HG02885 (cell line): ENCODE results near the gene CCL22.
A peak's percentile ranks its signal among the peaks of the same experiment; 100 is the strongest.
"Not testable (repeated sequence)": the region's sequence is repeated elsewhere in the genome, so short reads cannot be mapped to it uniquely, and the experiment has no call there.

Experiments used
- ATAC-seq: cut with Tn5 transposase; IDR thresholded peaks from one replicate; pipeline ENCODE4 v1.9.1; 2021; ENCODE audit warnings: mild to moderate bottlenecking; ENCODE audit not compliant: unreplicated experiment, poor library complexity

Gene CCL22, protein sequence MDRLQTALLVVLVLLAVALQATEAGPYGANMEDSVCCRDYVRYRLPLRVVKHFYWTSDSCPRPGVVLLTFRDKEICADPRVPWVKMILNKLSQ

GRCh38 chr16:57358527-57359095 lies at the start of gene CCL22:
Gene CCL22, plus strand, starts transcription at chr16:57358783. Its CDS starts 34 bp downstream, at chr16:57358817.
- ATAC-seq: peak; percentile 52

- no peak for ATAC-seq
Observed at GRCh38 chr16:57310801-57311200, 47.8 kb upstream of the CCL22 start.

GRCh38 chr16:57313509-57313908 lies 45.1 kb upstream of the CCL22 start:
- ATAC-seq: no peak

GRCh38 chr16:57314161-57314785 lies 44.3 kb upstream of the CCL22 start:
- ATAC-seq: no peak

- no peak for ATAC-seq
Observed at GRCh38 chr16:57315416-57315815, 43.2 kb upstream of the CCL22 start.

GRCh38 chr16:57316390-57317017 lies 42.1 kb upstream of the CCL22 start:
- no peak for ATAC-seq

- ATAC-seq: no peak
Observed at GRCh38 chr16:57318240-57318970, 40.2 kb upstream of the CCL22 start.

- ATAC-seq: no peak
Observed at GRCh38 chr16:57319646-57320045, 38.9 kb upstream of the CCL22 start.

- no peak for ATAC-seq
Observed at GRCh38 chr16:57324749-57325148, 33.8 kb upstream of the CCL22 start.

DNA sequence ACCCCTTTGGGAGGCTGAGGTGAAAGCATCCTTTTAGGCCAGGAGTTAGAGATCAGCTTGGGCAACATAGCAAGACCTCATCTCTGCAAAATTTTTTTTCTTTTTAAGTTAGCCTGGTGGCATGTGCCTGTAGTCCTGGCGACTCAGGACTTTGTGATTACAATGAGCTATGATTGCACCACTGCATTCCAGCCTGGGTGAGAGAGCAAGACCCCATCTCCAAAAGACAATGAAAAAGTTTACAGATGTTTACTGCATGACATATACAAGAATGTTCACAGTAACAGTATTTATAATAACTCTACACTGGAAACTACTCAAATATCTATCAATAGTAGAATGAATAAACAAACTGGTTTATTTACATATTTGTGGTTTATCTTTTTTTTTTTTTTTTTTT lies 33.1 kb upstream of the CCL22 start:
- ATAC-seq: no peak

DNA sequence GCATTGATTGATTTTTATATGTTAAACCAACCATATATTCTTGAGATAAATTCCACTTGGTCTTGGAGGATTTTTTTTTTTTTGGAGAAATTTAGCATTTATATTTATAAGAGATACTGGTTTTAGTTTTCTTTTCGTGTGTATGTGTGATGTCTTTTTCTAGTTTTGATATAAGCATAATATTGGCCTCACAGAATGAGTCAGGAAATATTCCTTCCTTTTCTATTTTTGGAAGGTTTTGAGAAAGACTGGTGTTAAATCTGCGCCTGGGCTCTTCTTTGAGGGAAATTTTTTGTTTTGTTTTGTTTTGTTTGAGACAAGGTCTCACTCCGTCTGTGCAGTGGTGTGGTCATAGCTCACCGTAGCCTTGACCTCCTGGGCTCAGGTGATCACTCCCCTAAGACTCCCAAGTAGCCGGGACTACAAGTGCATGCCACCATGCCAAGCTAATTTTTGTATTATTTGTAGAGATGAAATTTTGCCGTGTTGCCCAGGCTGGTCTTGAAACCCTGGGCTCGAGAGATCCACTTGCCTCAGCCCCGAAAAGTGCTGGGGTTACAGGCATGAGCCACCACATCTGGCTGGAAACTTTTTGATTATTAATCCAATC lies 28.8 kb upstream of the CCL22 start:
- no peak for ATAC-seq

GRCh38 chr16:57331355-57331754 lies 27.2 kb upstream of the CCL22 start:
- ATAC-seq: no peak

DNA sequence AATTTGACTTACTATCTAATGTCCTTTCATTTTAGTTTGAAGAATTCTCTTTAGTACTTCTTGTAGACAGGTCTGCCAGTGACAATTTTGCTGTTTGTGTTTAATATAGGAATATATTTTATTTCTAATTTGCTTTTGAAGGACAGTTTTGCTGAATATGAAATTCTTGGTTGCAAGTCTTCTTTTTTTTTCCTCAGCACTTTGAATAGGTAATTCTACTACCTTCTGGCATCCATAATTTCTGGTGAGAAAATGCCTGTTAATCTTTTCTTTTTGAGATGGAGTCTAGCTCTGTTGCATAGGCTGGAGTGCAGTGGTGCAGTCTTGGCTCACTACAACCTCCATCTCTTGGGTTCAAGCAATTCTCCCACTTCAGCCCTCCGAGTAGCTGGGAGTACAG lies 25.2 kb upstream of the CCL22 start:
- ATAC-seq: no peak

- ATAC-seq: no peak
Observed at GRCh38 chr16:57335366-57335765, 23.2 kb upstream of the CCL22 start.

DNA sequence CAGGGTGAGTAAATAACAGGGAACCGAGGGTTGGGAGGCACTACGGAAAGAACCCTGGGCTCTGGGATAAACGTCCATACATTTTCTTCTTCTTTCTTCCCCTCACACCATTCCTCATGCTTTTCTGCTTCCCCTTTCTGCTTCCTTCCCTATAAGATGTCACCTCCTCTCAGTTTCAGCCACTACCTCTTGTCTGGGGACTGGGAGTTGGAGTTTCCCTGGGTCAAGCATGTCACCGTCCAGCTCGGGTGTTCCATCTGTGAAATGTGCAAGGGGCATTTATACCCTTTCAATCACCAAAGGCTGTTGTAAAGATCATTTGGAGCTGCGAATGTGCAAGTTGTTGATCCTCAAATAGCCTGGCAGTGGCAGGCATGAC lies 17.5 kb upstream of the CCL22 start:
- no peak for ATAC-seq

DNA sequence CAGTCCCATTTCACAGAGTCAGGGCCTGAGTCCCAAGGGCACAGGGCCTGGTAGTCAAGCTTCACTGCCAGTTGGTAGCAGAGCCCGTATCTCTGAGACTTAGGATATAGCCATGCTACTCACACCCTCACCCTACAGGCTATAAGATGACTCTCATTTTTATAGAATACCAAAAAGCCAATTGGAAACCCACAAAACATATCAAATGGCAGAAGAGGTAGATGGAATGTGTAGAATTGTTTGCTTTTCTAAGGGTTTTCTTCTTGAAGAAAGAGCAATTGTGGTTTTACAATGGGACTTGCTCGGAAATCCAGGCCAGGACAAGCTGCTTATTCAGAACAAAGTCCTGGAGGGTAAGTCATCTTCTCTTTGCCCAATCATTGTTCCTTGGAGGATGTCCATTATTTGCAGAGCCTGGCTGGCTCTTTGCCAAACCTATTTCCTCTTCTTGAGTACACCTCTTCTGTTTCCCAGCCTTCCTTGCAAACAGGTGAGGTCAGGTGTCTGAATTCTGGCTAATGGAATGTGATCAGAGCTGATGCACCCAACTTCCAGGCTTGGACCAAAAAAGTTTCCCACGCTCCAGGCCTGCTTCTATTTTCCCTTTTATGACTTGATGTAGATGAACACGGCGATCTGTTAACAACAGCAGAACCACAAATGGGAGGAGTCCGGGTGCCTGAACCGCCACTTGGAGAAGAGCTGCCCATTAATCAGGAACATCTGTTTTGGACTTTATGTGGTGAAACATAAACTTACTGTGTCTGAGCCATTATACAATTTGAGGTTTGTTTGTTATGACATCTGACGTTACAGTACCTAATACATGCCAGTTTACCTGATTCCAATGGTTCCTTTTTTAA lies 16.9 kb upstream of the CCL22 start:
- no peak for ATAC-seq

GRCh38 chr16:57342606-57343005 lies 16.0 kb upstream of the CCL22 start:
- not testable (repeated sequence) for ATAC-seq

DNA sequence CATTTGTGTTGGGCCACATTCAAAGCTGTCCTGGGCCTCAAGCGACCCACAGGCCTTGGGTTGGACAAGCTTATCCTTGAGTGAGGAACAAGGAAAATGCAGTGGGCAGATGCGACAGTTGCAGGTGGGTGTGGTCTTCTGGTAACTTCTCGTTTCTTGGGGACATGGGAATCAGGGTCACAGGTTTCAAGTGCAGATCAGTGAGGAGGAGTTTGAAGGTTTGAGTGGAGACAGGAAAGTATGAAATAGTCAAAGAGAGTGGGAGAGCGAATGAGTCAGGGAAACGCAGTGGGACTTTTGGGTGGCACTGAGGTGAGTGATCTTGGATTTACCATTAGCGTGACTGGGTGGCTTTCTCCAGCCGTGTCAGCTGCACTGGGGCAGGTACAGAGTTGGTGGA lies 15.4 kb upstream of the CCL22 start:
- ATAC-seq: no peak

DNA sequence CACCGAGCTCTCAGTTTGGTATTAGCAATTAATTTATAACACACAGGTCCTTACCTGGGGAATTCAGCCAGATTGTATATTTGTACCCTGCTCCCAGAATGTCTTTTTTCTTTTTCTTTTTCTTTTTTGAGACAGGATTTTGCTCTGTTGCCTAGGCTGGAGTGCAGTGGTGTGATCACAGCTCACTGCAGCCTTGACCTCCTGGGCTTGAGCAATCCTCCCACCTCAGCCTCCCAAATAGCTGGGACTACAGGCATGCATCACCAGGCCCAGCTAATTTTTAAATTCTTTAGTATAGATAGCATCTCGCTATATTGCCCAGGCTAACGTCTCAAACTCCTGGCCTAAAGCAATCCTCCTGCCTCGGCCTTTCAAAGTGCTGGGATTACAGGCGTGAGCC lies 14.5 kb upstream of the CCL22 start:
- ATAC-seq: not testable (repeated sequence)

- ATAC-seq: no peak
Observed at GRCh38 chr16:57345021-57345420, 13.6 kb upstream of the CCL22 start.
